Astrocyte (in vitro differentiated cells and primary cell): ENCODE results near the gene SCGB3A1.

ENCODE experiments used
- EZH2 ChIP-seq: IDR thresholded peaks from 2 replicates; pipeline ENCODE4 v1.6.1; 2012; ENCODE audit warnings: mild to moderate bottlenecking, low read length, inconsistent platforms; ENCODE audit not compliant: insufficient read depth
- TF ChIP-seq, protein P1 (sequence below): IDR thresholded peaks from 2 replicates; pipeline ENCODE4 v1.5.1; 2011; ENCODE audit warnings: low read depth, mild to moderate bottlenecking, inconsistent platforms, low read length, moderate library complexity; ENCODE audit not compliant: insufficient read depth

DNA sequence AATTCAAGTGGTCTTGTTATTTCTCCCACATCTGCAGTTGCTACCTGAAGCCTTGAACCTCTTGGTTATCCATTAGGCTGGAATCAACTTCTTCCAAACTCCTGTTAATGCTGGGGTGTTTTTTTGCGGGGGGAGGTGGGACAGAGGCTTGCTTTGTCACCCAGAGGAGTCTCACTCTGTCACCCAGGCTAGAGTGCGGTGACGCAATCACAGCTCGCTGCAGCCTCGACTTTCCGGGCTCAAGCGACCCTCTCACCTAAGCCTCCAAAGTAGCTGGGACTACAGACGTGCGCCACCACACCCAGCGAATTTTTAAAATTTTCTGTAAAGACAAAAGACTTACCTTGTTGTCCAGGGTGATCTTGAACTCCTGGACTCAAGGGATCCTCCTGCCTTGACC is 4.4 kb downstream of the SCGB3A1 start:
- TF ChIP-seq, protein P1, sequence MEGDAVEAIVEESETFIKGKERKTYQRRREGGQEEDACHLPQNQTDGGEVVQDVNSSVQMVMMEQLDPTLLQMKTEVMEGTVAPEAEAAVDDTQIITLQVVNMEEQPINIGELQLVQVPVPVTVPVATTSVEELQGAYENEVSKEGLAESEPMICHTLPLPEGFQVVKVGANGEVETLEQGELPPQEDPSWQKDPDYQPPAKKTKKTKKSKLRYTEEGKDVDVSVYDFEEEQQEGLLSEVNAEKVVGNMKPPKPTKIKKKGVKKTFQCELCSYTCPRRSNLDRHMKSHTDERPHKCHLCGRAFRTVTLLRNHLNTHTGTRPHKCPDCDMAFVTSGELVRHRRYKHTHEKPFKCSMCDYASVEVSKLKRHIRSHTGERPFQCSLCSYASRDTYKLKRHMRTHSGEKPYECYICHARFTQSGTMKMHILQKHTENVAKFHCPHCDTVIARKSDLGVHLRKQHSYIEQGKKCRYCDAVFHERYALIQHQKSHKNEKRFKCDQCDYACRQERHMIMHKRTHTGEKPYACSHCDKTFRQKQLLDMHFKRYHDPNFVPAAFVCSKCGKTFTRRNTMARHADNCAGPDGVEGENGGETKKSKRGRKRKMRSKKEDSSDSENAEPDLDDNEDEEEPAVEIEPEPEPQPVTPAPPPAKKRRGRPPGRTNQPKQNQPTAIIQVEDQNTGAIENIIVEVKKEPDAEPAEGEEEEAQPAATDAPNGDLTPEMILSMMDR = no peak
- no peak for TF ChIP-seq EZH2
